Suprapubic skin (tissue), 4 donors: ENCODE data around the gene ABHD12B.

Experiments
- EP300 ChIP-seq: sonication (generic); formaldehyde crosslinking; IDR thresholded peaks from one replicate; pipeline ENCODE4 v1.6.1; 2017; ENCODE audit warnings: antibody characterized with exemption
- POLR2A ChIP-seq, 2 donors: fragments of 450-650 bp; IDR thresholded peaks; one replicate each; pipeline ENCODE4 v1.6.1; 2017; ENCODE audit warnings: antibody characterized with exemption in 2 of 2, mild to moderate bottlenecking in 2 of 2, moderate library complexity in 2 of 2
- POLR2AphosphoS5 ChIP-seq, 3 donors: sonication (generic); formaldehyde crosslinking; IDR thresholded peaks; one replicate each; pipeline ENCODE4 v1.6.1; 2017; ENCODE audit warnings: antibody characterized with exemption in 3 of 3
- TF ChIP-seq, protein P1 (sequence below), 2 donors: fragments of 200-600 bp in 1 of 2; fragments of 450-650 bp in 1 of 2; sonication (generic) in 1 of 2; IDR thresholded peaks; one replicate each; pipeline ENCODE4 v1.5.1; 2016 to 2019; ENCODE audit warnings: antibody characterized with exemption in 2 of 2, mild to moderate bottlenecking in 1 of 2, moderate library complexity in 1 of 2

- TF ChIP-seq, protein P1, sequence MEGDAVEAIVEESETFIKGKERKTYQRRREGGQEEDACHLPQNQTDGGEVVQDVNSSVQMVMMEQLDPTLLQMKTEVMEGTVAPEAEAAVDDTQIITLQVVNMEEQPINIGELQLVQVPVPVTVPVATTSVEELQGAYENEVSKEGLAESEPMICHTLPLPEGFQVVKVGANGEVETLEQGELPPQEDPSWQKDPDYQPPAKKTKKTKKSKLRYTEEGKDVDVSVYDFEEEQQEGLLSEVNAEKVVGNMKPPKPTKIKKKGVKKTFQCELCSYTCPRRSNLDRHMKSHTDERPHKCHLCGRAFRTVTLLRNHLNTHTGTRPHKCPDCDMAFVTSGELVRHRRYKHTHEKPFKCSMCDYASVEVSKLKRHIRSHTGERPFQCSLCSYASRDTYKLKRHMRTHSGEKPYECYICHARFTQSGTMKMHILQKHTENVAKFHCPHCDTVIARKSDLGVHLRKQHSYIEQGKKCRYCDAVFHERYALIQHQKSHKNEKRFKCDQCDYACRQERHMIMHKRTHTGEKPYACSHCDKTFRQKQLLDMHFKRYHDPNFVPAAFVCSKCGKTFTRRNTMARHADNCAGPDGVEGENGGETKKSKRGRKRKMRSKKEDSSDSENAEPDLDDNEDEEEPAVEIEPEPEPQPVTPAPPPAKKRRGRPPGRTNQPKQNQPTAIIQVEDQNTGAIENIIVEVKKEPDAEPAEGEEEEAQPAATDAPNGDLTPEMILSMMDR (IDR thresholded peaks at IDR 0.05): no peak
- no peak for TF ChIP-seq POLR2AphosphoS5 (IDR thresholded peaks at IDR 0.05)
- TF ChIP-seq POLR2A (IDR thresholded peaks at IDR 0.05): peak in 1 of 2 donors; percentile 62
- no peak for TF ChIP-seq EP300
Measured at GRCh38 chr14:50943943-50944646, 72.2 kb downstream of the ABHD12B start, which contains the start of gene PYGL.
